Camera-type eye (tissue), 1 donor: ENCODE data around the gene UTP20. TPM values are rescaled to one million over a fixed set of nuclear protein-coding genes. Genes with fewer than 3 reads are reported as not detected.

Experiments
- total RNA-seq: library from RNA; depleted of rRNA; stranded (reverse); fragments of >200 nt; gene quantifications from one replicate; pipeline ENCODE4 v1.2.3, GENCODE V29; 2014

Gene UTP20
- 24.3 TPM for total RNA-seq

GRCh38 chr12:101280006-101280505 lies at the start of gene UTP20:
TSS of gene UTP20 (plus strand) at chr12:101280105. CDS start at chr12:101280283, 178 bp downstream.

GRCh38 chr12:101407436-101408345 lies 127.8 kb downstream of the UTP20 start, which contains the start of gene ARL1:
TSS of gene ARL1 (minus strand) at chr12:101407772. CDS start at chr12:101407645, 127 bp downstream.

Other genes starting within 250 kb of the UTP20 start
- 1.9 TPM for gene SLC5A8, start 69.9 kb upstream of the UTP20 start, total RNA-seq
- 113 TPM for gene ARL1, start 127.7 kb downstream of the UTP20 start, total RNA-seq
- not detected for gene SPIC, start 195.2 kb downstream of the UTP20 start, total RNA-seq